ENCODE results near the gene RPS21.

Gene RPS21

DNA sequence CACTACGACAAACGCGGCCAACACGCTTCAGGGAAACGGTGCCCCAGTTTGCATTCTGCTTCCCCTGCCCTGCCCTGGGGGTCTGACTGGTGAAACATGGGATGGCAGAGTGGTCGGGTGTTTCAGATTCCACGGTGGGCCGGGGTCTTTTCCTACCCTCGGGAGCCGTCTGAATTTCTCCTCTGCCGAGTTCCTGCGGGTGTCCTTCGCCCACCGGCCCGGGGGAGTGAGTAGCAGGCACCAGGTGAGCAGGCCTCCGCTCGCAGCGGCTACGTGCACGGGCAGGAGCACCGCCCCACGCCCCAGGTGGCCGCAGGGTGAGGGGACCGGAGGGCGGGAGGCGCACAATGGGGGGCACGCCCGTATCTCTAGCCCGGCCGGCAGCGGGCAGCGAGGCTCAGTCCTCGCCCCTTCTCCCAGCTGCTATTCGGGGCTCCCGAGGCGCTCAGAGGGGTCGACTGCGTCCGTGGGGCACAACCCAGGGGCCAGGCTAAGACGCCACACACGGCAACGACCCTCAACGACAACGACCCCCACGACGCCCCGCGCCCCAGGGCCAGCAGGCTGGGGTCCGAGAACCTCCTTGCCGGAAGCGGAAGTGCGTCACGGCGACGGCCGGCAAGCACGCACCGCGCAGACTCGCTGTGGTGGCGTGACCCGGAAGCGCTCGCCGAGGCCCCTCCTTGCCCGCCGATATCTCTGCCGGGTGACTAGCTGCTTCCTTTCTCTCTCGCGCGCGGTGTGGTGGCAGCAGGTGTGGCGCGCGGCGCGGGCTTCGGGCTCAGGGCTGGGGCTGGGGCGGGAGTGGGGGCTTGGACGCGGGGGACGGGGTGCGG is at the start of gene RPS21:
Gene RPS21, plus strand, starts transcription at position 721 of the 836 bp plus-strand sequence. CDS start 236 bp downstream, outside the sequence.
- peak; percentile 80 for DNase-seq (ENCODE audit: low read depth)

DNA sequence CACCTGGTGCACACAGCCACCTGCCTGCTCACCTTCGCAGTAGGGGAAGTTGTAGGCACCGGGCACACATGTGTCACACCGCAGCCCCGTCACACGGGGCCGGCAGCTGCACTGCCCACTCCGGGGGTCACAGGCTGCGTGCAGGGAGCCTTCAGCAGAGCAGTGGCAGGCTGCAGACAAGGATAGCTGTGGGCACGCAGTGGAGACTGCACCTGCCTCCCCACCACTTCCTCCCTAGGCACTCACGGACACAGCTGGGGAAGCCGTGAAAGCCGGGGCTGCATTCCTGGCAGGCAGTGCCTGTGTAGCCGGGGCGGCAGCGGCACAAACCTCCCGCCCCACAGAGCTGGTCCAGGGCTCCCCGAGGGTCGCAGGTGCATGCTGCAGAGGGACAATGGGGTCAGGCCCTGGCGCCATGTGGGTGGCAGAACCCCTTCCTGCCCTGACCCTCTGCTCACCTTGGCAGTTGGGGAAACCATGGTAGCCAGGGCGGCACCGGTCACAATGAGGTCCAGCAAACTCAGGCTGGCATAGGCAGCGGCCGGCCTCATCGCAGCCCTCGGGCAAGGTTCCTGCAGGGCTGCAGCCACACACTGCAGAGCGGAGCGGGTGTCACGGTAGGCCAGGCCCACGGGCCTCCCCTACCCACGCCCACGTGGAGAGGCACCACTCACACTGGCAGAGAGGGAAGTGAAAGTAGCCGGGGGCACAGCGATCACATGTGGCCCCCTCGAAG is 49.2 kb upstream of the RPS21 start:
- DNase-seq (ENCODE audit: low read depth), result no peak

DNA sequence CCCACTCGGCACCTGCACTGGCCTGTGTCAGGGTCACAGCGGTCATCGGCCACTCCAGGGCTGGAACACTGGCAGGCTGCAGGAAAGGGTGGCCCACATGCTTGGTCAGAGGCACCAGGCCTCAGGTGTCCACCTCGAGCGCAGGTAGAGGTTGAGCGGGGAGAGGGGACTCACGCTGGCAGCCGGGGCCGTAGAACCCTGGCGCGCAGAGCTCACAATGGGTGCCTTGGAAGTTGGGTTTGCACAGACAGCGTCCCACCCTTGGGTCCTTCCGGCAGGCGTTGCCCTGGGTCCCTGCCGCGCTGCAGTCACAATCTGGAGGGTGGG is 48.6 kb upstream of the RPS21 start:
- no peak for DNase-seq (ENCODE audit: low read depth)

DNA sequence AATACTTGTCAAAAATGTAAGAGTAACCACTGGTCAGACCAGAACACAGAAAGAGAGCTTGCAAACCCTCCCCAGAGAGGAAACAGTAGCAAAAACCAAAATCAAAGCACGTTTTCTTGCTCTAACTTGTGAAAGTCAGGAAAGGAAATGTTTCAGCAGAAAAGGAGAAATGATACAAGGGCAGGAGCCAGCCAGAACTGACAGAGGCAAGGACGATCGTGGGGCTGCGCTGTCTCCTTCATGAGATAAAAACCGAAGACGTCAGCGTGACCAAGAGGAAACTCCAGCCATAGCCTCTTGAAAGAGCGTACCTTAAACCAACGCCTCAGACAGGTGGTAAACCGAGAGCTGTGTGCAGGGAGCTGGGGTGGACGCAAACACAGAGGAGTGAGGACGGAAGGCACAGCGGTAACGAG is 47.2 kb upstream of the RPS21 start:
- DNase-seq (ENCODE audit: low read depth), result no peak

DNA sequence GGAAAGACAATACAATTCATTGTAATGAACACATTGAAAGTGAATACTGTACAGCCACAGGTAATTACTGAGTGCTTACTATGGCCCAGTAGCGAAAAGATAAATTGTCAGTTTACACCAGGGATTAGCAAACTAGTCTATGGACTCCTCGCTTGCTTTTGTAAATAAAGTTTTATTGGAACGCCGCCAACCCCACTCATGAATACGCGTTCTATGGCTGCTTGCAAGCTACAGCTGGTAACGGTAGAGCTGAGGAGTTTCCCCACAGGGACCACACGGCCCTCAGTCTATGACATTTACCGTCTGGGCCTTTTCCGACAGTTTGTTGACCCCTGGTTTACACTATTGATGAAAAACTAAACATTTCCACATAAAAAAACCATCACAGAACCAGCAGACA is 44.0 kb upstream of the RPS21 start:
- DNase-seq (ENCODE audit: low read depth), result no peak

DNA sequence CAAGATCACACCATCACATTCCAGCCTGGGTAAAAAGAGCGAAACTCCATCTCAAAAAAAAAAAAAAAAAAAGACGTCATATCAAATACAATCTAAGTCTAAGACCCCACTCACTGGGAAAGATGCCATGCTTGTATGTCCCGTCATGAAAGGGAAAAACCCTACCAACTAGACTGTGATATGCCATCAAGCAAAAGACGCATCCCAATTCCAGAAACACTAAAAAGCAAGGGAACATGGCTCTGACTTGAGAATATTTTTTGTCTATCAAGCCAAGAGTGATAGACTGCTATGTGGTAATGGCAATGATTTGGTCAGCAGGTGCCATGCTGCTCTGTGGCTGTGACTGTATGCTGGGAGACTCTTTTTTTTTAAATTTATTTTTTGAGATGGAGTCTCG is 42.8 kb upstream of the RPS21 start:
- DNase-seq (ENCODE audit: low read depth), result no peak

DNA sequence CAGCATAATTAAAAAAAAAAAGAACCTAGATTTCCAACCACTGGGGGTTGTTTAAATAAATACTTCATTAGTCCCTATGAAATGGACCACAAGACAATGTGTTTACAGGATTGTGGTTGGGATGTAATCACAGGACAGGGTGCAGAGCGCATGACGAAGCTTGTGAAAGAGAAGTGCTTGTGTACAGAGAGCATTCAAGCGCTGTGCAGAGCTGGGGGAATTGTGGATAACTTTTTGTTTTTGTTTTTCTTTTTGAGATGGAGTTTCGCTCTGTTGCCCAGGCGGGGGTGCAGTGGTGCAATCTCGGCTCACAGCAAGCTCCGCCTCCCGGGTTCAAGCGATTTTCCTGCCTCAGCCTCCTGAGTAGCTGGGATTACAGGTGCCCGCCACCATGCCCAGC is 42.1 kb upstream of the RPS21 start:
- DNase-seq (ENCODE audit: low read depth), result no peak

DNA sequence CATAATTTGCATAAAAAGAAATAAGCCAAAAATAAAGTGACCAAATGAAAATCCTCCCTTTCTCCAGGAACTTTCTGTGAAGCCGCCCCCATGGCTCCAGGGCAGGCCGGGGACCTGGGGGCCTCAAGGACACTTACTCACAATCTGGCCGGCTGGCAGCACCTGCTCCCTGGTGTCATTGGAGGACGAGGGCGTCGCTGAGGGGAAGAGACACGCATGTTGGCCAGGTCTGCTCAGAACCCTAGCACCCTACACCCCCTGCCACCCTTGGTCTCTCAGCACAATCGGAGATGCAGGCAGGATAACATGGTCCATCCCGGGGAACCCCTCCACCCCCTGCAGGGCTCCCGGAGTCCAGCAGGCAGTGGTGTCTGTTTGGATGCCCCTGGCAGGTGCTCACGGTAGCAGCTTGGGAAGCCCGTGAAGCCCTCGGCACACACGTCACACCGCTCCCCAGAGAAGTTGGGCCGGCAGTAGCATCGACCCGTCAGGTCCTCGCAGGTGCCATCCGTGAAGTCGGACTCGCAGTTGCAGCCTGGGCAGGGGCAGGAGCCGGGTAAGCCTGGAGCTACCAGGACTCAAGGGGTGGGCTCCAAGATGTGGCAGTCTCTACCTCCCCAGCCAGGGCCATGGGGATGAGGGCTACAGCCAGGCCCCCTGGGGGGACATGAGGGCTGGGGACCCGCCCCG is 41.1 kb upstream of the RPS21 start:
- DNase-seq (ENCODE audit: low read depth), result no peak

DNA sequence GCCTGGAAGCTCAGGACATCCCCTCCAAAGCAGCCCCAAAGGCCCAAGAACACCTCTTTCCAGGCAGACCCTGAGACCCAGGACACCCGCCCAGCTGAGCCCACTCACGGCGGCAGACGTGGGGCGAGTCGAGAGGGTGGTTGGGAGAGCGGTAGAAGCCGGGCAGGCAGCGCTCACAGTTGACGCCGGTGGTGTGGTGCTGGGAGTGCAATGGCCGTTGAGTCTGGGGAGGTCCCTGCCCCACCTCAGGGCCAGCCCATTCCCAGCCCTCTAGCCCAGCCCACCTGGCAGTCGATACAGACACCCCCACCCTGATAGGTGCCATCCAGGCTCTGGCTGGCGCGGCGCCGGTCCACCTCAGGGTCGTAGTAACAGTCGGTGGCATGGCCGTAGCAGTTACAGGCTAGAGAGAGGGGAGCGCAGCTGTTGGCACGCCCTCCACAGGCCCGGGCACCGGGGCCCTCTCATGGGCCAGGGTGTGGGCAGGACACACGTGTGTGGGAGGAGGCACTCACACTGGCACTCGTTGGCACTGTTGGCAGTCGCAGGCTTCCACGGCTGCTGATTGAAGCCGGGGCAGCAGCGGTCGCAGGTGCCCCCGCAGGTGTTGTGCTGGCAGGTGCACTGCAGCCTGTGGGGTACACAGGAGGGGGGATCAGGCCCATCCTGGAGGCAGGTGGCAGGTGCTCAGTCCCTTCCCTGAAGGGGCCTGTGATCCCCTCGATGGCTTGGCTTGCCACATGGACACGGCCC is 40.3 kb upstream of the RPS21 start:
- no peak for DNase-seq (ENCODE audit: low read depth)

DNA sequence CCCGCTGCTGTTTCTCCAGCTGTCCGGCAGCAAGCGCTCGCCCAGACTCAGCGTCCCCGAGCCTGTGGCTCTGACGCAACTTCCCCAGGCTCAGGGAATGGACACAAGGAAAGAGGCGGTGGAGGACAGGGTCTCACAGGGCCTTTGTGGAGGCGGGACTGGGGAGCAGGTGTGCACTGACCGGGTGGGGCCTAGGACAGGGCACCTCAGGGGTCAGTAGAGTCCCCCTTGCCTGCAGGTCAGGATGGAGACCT is 39.8 kb upstream of the RPS21 start:
- DNase-seq (ENCODE audit: low read depth), result no peak

DNA sequence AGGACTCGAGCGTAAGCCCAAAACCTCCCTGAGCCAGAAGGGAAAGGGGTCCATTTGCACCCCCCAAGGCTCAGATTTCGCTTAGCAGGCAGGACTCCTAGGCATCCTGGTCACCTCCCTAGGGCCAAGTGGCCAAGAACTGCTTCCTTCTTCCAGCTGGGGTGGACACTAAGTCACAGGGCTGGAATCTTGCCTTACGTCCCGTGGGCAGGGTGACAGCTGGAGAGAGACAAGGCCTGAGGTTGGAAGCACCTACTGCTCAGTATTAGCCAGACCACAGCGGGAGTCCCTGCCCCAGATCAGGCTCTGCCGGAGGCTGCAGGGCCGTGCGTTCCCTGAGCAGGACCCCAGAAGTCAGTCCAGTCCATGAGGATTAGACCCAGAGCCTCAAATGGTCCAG is 39.5 kb upstream of the RPS21 start:
- DNase-seq (ENCODE audit: low read depth), result no peak

DNA sequence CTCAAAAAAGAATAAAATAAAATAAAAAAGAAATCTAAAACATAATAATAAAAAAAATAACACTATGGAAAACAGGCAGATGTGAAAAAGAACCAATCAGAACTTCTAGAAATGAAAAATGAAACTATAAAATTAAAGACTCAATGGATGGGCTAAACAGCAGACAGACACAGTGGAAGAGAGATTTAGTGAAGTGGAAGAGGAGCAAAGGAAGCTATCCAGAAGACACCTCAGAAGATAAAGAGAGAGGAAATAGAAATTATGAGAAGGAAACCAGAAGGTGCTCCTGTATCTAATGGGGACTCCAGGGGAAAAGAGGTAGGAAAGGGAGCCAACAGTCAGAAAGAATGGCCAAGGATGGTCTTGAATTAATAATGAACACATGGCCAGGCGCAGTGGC is 38.3 kb upstream of the RPS21 start:
- DNase-seq (ENCODE audit: low read depth), result no peak

DNA sequence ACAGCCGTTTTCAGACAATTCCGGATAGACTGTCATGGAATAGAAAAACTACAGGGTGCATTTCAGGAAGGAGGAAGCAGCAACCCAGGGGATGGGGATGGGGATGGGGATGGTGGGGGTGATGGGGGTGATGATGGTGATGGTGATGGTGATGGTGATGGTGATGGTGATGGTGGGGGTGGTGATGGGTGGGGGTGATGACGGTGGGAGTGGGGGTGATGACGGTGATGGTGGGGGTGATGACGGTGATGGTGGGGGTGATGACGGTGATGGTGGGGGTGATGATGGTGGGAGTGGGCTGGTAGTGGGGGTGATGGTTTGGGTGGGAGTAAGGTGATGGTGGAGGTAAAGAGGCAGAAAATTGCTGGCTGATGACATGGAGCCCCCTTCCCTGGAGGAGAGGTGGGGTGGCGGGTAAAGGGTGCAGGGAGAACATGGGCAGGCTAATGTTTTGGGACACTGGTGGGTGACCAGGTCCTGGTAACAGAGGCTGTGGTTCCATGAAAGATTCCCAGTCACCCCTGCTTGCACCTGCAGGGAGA is 37.3 kb upstream of the RPS21 start:
- no peak for DNase-seq (ENCODE audit: low read depth)

DNA sequence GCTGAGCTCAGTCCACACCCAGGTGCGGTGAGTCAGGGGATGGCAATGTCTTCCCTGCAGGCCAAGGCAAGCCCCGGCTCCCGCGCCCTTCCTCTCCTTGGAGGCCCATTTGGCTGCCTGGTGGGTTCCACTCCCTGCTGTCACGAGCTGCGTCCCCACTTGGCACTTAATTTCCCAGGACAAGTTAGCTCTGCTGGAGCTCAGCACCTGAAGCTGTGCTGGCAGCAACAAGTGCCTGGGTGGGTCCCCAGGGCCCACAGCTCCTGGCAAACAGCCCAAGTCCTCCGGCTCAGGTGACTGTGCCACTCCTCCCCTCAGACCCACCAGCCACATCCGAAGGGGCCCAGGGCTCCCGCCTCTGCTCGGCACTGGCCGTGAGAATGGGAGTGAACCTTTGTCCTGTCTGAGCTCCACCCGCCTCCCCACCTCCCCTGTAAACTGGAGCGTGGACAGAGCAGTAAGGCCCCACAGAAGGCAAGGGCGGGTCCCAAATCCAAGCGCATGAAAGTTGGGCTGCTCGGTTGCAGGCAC is 36.7 kb upstream of the RPS21 start:
- DNase-seq (ENCODE audit: low read depth), result no peak

DNA sequence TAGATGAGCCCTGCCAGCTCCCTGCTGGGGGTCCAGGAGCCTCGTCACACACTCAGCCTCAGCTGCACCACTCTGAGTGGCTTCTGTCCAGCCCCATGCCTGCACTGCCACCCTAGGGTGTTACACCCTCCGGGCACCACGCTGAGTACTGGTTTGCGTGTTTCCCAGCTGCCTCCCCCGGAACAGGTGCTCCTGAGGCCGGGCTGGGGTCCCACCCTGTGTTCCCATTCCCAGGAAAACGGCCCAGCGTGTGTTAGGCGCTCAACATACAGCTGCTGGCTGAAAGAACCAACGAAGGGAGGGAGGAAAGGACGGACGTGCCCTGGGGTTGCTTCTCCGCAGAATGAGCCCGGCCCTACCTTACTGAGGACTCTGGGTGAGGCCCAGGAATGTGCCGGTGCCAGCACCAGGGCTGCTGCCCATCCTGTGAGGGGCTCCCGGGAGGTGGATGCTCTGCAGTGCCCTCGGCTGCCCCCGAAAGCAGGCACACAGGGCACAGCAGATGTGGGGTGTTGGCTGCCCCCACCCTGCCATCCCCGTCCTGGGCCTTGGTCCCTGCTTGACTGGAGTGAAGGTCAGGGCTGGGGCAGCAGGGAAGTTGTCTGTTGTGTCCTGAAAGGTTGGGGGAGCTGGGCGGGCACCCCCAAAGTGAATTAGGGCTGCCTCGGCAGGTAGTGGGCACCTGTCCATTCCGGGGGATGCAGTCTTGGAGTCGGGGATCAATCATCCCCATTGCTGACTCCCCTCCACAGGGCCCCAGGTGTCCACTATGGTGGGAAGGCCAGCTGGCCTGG is 36.1 kb upstream of the RPS21 start:
- no peak for DNase-seq (ENCODE audit: low read depth)

DNA sequence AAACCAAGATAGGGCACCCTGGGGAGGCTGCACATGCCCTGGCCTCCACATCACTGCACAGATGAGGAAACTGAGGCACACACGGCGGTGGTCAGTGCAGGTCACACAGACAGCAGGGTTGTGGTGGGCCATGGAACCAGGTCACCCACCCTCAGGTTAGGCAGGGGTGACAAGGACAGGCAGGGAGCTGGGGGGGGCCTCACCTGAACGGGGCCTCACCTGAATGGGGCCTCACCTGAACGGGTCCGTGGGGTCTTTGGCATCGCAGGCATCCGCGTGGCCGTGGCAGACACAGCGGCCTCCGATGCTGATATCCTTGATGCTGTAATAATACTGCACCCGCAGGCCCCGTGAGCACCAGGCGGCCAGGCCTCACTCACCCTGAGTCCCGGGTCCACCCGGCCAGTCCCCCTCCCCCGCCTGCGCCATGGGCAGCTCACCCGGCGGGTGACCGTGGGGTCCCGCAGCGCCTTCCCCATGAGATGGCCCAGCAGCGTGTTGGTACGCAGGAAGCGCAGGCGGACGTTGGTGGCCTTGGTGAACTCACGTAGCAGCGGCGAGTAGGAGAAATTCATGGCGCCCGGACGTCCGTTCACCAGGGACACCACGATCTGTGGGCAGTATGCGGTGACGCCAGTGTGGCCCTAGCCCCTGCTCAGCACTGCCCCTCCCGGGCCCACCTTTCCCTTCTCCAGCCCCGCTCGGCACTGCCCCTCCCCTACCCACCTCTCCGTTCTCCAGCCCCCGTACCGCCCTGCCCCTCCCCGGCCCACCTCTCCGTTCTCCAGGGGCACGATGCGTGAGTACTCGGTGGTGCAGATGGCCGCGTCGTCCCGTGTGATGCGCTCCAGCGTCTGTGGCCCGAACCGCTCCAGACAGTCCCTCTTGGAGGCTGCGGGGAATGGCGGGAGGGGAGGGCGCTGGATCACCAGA is 35.2 kb upstream of the RPS21 start:
- DNase-seq (ENCODE audit: low read depth), result no peak

DNA sequence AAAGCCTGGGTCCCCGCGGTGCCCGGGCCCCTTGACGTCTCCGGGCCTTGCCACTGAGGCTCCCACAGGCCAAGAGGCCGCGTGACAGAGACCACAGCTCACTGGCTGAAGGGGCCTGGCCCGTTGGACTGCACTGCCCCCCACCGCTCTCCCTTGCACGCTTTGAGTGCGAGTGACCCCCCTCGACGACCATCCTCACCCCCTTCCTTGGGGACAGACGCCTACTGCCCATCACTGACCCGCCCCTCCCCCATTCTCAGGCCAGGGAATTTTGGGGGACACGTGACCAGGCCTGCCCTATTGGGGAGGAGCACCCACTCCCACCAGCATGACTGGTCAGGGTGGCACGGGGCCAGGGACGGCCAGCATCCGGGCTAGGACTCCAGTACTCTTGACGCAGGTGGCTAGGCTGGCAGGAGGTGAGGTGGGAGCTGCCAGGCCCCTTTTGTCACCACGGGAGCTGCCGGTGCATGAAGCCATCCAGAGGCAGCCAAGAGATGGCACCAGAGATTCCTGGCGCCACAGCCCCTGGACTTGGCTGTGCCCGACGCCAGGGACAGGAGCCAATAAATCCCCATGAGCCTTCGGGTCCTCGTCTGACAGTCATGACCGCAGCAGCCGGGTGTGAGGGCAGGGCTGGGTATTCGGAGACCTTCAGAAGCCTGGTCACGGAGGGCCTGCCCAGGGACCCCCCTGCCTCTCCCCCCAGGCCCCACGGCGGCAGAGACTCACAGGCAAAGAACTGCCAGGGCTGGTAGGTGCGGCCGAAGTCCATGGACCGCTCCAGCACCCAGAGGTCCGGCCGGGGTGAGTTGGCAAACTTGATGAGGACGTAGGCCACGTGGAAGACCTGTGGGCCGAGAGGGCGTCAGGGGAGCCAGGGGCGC is 34.3 kb upstream of the RPS21 start:
- no peak for DNase-seq (ENCODE audit: low read depth)

DNA sequence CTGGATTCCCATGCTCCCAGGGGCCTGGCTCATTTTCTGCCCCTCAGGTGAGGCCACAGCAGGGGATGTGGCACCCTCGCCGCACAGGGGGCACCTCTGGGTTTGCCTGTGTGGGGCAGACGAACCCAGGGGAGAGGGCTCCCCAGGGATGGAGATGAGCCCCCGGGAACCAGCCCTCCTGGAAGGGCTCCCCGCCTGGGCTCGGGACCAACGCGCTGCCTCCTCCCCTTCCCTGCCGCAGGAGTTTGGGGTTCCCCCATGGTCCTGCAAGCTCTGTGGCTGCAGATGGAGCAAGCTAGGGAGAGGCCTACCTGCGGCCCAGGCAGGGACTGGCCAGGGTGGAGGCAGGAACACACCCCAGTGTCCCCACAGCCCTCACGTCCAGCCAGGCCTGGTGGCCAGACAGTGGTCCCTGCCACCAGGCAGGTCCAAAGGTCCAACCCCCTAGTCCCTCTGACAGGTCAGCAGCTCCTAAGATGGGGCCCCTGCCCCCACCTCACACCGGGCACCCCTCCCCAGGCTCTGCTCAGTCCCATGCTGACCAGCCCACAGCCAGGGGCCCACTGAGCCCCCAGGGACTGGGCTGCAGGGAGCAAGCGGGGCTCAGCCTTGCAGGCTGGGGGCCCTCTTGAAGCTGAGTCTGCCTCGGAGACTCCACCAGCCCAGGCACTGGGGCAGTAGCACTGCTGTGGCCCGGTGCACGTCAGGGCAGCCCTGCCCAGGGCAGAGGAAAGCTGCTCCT is 33.4 kb upstream of the RPS21 start:
- DNase-seq (ENCODE audit: low read depth), result no peak
